HG02759 (cell line): ENCODE results near the gene PITPNM3.

Experiments used
- ATAC-seq: cut with Tn5 transposase; IDR thresholded peaks from one replicate; pipeline ENCODE4 v1.9.1; 2021; ENCODE audit warnings: mild to moderate bottlenecking, moderate library complexity; ENCODE audit not compliant: unreplicated experiment

Gene PITPNM3

GRCh38 chr17:6465206-6466003 is 91.0 kb downstream of the PITPNM3 start:
- no peak for ATAC-seq

GRCh38 chr17:6464446-6465041 is 91.8 kb downstream of the PITPNM3 start:
- no peak for ATAC-seq

GRCh38 chr17:6463616-6464445 is 92.5 kb downstream of the PITPNM3 start:
- no peak for ATAC-seq

GRCh38 chr17:6462692-6463091 is 93.7 kb downstream of the PITPNM3 start:
- no peak for ATAC-seq

GRCh38 chr17:6461792-6462524 is 94.4 kb downstream of the PITPNM3 start:
- no peak for ATAC-seq

GRCh38 chr17:6461246-6461645 is 95.1 kb downstream of the PITPNM3 start:
- ATAC-seq = no peak

GRCh38 chr17:6460531-6461161 is 95.7 kb downstream of the PITPNM3 start:
- no peak for ATAC-seq

- no peak for ATAC-seq
Measured at GRCh38 chr17:6458460-6458950, 97.8 kb downstream of the PITPNM3 start.

GRCh38 chr17:6457688-6458459 is 98.5 kb downstream of the PITPNM3 start:
- no peak for ATAC-seq

- ATAC-seq = no peak
Measured at GRCh38 chr17:6456914-6457687, 99.3 kb downstream of the PITPNM3 start.

- no peak for ATAC-seq
Measured at GRCh38 chr17:6456321-6456720, 100.0 kb downstream of the PITPNM3 start.

GRCh38 chr17:6455321-6455705 is 101.0 kb downstream of the PITPNM3 start:
- ATAC-seq = no peak

- no peak for ATAC-seq
Measured at GRCh38 chr17:6454495-6455320, 101.6 kb downstream of the PITPNM3 start.

- no peak for ATAC-seq
Measured at GRCh38 chr17:6453279-6454024, 102.9 kb downstream of the PITPNM3 start.

- no peak for ATAC-seq
Measured at GRCh38 chr17:6452471-6453266, 103.7 kb downstream of the PITPNM3 start.
